Immature natural killer cell (primary cell): ENCODE measurements around the gene RHOBTB3. TPM values are rescaled to one million over a fixed set of nuclear protein-coding genes. Genes with fewer than 3 reads are reported as not detected.

Source experiments
- polyA plus RNA-seq, 3 donors: library from polyadenylated mRNA; unstranded; fragments of 300-500 nt; fragmentation: Illumina TruSeq; gene quantifications; one replicate each; pipeline ENCODE4 v1.2.3, GENCODE V29; 2021

Gene RHOBTB3
- polyA plus RNA-seq, 3 donors from 2014 or later: 22.9 to 44.6 (median 25.7) TPM

Other genes starting within 250 kb of the RHOBTB3 start
- gene SKIC3, start 176.4 kb upstream of the RHOBTB3 start, polyA plus RNA-seq: 10 to 100 TPM; 34.4 to 52.7 (median 50.2) TPM
- gene ARSK, start 176.2 kb upstream of the RHOBTB3 start, polyA plus RNA-seq: 10 to 100 TPM; 11.0 to 14.7 (median 11.8) TPM
- gene GPR150, start 111.2 kb upstream of the RHOBTB3 start, polyA plus RNA-seq: 1 to 10 TPM in 2 of 3 donors, under 1 TPM in 1; 0.94 to 1.9 (median 1.2) TPM
- gene RFESD, start 84.6 kb upstream of the RHOBTB3 start, polyA plus RNA-seq: 1 to 10 TPM in 2 of 3 donors, under 1 TPM in 1; 0.98 to 9.3 (median 2.4) TPM
- 1 to 10 TPM in 2 of 3 donors, not detected in 1; 1.4 to 1.6 TPM for gene SPATA9, start 48.3 kb upstream of the RHOBTB3 start, polyA plus RNA-seq
- 100 to 1,000 TPM; 261 to 295 (median 263) TPM for gene GLRX, start 91.4 kb downstream of the RHOBTB3 start, polyA plus RNA-seq
- gene ELL2, start 230.5 kb downstream of the RHOBTB3 start, polyA plus RNA-seq: 1 to 10 TPM; 2.7 to 5.4 (median 5.2) TPM